HG03135 (cell line): Measurements from ENCODE around the gene CLTA.
"Not testable (repeated sequence)": the region's sequence is repeated elsewhere in the genome, so short reads cannot be mapped to it uniquely, and the experiment has no call there.

ENCODE experiments used
- ATAC-seq: cut with Tn5 transposase; IDR thresholded peaks from one replicate; pipeline ENCODE4 v1.9.1; 2021; ENCODE audit warnings: mild to moderate bottlenecking, moderate library complexity; ENCODE audit not compliant: unreplicated experiment

CLTA gene

DNA sequence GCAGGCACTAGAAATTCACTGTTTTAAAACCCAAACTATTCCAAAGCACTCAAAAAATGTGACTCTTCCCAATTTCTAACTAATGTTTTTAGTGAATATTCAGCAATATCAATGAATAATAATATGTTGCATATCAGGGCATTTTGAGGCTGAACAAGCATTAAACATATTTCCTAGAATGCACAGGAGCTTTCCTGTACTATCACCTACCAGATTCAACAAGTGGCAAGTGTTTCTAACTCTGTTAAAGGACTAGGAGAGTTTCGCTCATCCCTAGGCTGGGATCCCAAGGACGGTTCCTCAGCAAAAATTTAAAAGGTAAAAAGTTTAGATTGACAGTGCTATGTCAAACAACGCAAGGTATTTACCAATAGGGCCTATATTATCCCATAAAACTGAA, 46.5 kb downstream of the CLTA start:
- no peak for ATAC-seq

DNA sequence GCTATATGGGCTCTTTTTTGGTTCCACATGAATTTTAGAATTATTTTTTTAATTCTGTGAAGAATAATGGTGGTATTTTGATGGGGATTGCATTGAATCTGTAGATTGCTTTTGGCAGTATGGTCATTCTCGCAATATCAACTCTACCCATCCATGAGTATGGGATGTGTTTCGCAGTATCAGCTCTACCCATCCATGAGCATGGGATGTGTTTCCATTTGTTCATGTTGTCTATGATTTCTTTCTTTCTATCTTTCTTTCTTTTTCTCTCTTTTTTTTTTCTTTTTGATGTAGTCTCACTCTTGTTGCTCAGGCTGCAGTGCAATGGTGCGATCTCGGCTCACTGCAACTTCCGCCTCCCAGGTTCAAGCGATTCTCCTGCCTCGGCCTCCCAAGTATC, 48.5 kb downstream of the CLTA start:
- not testable (repeated sequence) for ATAC-seq

DNA sequence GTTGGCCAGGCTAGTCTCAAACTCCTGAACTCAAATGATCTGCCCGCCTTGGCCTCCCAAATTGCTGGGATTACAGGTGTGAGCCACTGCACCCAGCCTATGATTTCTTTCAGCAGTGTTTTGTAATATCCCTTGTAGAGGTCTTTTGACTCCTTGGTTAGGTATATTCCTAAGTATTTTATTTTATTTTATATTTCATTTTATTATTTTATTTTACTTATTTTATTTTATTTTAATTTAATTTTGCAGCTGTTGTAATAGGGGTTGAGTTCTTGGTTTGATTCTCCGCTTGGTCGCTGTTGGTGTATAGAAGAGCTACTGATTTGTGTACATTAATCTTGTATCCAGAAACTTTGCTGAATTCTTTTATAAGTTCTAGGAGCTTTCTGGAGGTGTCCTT, 49.0 kb downstream of the CLTA start:
- not testable (repeated sequence) for ATAC-seq

DNA sequence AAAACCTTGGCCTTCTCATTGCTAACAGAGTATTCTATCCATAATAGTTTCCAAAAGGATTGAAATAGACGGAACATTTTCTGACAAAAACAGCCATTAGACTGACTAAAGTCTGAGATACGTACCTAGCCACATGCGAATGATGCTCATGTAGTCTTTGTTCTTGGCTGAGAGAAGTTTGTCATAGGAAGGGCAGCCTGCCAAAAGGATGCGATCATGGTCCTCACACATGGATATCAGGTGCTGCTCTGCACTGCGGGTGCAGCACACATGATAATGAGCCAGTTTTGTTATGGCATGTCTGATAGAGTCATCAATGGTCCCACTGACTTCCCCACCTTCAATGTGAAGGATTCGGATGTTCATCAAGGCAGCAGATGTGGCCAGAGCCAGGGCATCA, 55.2 kb downstream of the CLTA start:
- ATAC-seq = no peak

DNA sequence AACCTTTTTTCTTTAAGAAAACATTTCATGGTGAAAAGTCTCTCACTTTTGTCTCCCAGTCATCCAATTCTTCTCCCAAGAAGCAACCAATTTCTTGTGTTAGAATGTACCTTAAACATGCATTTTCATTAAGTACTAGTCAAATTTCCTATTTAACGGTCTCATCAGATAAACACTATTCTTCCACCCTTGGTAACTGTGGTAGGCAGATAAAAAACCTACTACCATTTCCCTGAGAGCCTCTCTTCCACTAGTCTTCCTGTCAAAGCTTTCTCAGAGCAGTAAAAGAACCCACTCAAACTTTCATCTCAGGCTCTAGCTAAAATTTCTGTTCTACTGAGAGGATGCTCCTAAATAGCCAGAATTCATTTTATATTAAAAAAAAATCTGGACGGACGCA, 56.6 kb downstream of the CLTA start:
- no peak for ATAC-seq

DNA sequence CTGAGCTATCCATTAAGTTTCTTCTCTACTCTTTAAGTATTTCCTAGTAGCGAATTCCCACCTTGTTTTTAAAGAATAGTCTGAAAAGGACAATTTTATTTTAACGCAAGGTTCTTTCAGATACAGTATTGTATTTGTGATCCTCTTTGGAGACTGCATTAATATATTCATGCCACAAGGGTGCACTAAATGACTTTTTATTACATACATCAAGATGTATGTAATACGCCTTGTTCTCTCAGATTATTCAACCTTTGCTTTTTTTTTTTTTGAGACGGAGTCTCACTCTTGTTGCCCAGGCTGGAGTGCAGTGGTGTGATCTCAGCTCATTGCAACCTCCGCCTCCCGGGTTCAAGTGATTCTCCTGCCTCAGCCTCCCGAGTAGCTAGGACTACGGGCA, 57.3 kb downstream of the CLTA start:
- ATAC-seq = not testable (repeated sequence)

DNA sequence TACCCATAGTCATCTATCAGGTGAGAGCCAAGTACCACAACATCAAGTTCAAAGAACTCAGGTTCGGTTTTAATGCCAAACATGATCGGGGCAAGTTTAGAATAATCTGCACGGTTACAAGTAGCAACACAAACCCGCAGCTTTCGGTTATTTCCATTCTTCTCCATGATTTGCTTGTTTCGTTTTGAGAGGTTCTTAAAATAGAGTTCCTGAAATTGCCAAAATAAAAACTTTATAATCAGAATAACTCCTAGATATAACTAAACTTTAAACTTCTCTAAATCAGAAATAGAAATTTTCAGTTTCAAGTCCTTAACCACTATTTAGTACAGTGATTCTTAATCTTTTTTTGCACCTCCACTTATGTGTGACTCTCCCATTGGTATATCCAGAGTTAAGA, 58.5 kb downstream of the CLTA start:
- no peak for ATAC-seq

DNA sequence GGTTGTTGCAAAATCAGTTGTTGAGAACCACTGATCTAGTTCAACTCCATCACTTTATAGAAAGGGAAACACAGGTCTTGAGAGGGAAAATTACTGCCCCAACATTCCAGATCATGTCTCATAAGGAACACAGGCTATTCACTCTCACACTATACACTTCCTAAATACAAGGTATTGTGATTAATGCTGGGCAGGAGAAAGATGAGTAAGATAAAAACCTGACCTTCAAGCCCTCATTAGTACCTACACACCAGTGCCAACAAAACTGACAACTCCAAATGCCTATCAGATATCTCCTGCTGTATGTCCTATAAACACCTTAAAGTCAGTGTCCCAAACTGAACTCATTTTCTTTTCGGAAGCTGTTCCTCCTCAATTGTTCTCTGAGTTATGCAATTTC, 59.4 kb downstream of the CLTA start:
- no peak for ATAC-seq

DNA sequence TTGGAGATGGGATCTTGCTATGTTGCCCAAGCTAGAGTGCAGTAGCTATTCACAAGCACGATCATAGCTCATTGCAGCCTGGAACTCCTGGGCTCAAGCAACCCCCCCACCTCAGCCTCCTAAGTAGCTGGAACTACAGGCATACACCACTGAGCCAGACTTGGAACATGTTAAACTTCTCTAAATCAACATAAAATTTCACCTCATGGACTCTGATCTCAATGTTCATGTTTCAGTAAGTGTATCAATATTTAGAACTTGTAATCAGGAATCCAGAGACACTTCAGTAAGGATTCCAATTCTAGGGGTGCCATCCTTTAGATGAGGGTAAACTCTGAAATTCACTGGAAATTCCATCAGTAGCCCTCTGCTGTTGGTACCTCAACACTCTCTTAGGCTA, 60.7 kb downstream of the CLTA start:
- ATAC-seq = no peak

DNA sequence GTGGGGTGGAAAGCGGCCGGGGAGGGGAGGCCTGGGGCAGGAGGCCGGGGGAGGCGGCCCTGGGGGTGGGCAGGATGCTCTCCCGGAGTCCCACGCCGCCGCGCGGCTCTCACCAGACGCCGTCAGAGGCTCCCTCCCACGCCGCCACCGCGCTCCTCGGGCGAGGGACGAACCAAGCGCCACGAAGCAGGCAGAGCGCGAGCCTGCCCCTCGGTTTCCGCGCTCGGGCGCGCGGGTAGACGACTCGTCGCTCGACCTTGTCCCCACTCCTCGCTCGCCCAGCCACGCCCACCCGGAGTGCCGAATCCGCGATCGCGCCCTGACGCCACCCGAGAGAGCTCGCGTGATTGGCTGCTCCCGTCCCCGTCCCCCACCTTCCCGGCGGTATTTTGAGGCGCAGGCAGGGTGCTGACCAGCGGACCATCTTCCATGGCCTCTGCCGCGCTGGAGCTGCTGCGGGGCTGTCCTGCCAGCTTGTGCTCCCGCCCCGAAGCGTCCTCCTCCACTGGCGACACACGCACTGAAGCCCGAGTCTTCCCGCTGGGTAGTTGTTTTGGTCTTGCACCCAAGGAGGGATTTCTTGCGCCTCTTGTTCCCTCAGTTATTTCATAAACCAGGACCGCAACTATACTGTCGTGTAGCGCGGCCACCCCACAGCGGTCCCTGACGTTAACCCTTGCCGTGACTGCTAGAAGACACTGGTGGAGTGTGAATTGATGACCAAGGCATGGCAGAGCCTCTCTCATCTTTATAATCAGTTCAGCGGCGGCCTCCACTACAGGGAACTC, 67.7 kb downstream of the CLTA start, which contains the start of gene GNE:
Gene GNE, minus strand, starts transcription at position 241 of the 788 bp plus-strand sequence. CDS start 9,093 bp downstream, outside the sequence.
- ATAC-seq = peak; percentile 90

DNA sequence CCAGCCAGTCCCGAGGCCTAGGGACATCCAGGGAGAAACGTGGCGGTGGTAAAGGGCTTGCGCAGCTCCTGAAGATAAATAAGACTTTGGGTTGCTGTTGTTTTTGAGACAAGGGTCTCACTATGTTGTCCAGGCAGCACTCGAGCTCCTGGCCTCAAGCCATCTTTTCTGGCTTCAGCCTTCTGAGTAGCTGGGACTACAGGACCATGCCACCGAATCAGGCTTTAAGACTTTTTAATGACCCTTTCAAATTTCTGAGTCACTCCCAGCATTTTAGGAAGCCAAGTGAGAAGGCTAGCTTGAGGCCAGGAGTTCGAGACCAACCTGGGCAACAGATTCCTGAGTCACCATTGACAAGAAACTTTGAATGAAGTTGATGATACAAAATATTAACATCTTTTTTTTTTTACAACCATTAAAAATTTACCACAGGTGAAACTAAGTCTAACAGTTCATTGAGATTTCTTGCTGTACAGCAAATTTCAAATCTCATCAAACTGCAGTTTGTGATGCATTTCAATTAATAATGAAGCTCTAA, 68.3 kb downstream of the CLTA start:
- no peak for ATAC-seq
